Keratinocyte (primary cell): ENCODE measurements around the gene WDR19. TPM values are rescaled to one million over a fixed set of nuclear protein-coding genes. Genes with fewer than 3 reads are reported as not detected.

ENCODE experiments used
- DNase-seq: peaks from one replicate; pipeline ENCODE4 v3.0.0-alpha.2; 2011; ENCODE audit warnings: low read depth, missing footprints, low spot score
- FAIRE-seq: peaks from 2 replicates; lab custom pipeline; 2011; peaks lifted over from hg19 to GRCh38; lab: Jason Lieb, UNC
- H2AFZ ChIP-seq: 2 replicates; pipeline ENCODE4 v1.6.0; 2012; ENCODE audit warnings: low read length, control low read depth, inconsistent platforms; ENCODE audit not compliant: control insufficient read depth
- H3K27ac ChIP-seq: 2 replicates; pipeline ENCODE4 v1.5.1; 2011; ENCODE audit warnings: low read length; ENCODE audit not compliant: control insufficient read depth, insufficient read depth
- H3K27me3 ChIP-seq: 3 replicates; pipeline ENCODE4 v1.6.0; 2011; ENCODE audit warnings: low read length; ENCODE audit not compliant: control insufficient read depth, insufficient read depth; ENCODE audit errors: extremely low read depth
- H3K36me3 ChIP-seq, 2 experiments: 2 replicates in 1 of 2; 3 replicates in 1 of 2; pipeline ENCODE4 v1.5.1; 2011; ENCODE audit warnings: low read length in 2 of 2, mild to moderate bottlenecking in 1 of 2; ENCODE audit not compliant: control insufficient read depth in 2 of 2, insufficient read depth in 2 of 2; ENCODE audit errors: extremely low read depth in 1 of 2
- H3K4me1 ChIP-seq: 3 replicates; pipeline ENCODE4 v1.5.1; 2011; ENCODE audit warnings: low read length; ENCODE audit not compliant: control insufficient read depth, insufficient read depth; ENCODE audit errors: extremely low read depth
- H3K4me2 ChIP-seq: 3 replicates; pipeline ENCODE4 v1.6.0; 2011; ENCODE audit warnings: low read depth, low read length; ENCODE audit not compliant: control insufficient read depth, insufficient read depth; ENCODE audit errors: extremely low read depth
- H3K4me3 ChIP-seq, 3 experiments: fragments of 200-600 bp in 1 of 3; sonication (generic) in 1 of 3; 2 replicates in 2 of 3; 3 replicates in 1 of 3; pipeline ENCODE4 v1.5.1; 2011 to 2016; ENCODE audit warnings: low read length in 3 of 3, mild to moderate bottlenecking in 3 of 3, control low read depth in 2 of 3, inconsistent platforms in 1 of 3, low read depth in 1 of 3, mixed read lengths in 1 of 3, mixed run types in 1 of 3, moderate library complexity in 1 of 3; ENCODE audit not compliant: control insufficient read depth in 2 of 3, insufficient read depth in 2 of 3; ENCODE audit errors: extremely low read depth in 1 of 3
- H3K79me2 ChIP-seq: 2 replicates; pipeline ENCODE4 v1.6.0; 2012; ENCODE audit warnings: low read length; ENCODE audit not compliant: control insufficient read depth, insufficient read depth
- H3K9ac ChIP-seq: 3 replicates; pipeline ENCODE4 v1.6.0; 2011; ENCODE audit warnings: low read length; ENCODE audit not compliant: control insufficient read depth, insufficient read depth; ENCODE audit errors: extremely low read depth
- H3K9me1 ChIP-seq: 3 replicates; pipeline ENCODE4 v1.6.0; 2011; ENCODE audit warnings: low read length; ENCODE audit not compliant: control insufficient read depth, insufficient read depth; ENCODE audit errors: extremely low read depth
- H3K9me3 ChIP-seq: 2 replicates; pipeline ENCODE4 v1.5.1; 2012; ENCODE audit warnings: low read depth, low read length; ENCODE audit not compliant: control insufficient read depth
- H4K20me1 ChIP-seq: 3 replicates; pipeline ENCODE4 v1.6.0; 2011; ENCODE audit warnings: low read length; ENCODE audit not compliant: control insufficient read depth, insufficient read depth; ENCODE audit errors: extremely low read depth
- CTCF ChIP-seq, 3 experiments: IDR thresholded peaks in 1 of 3; conservative IDR thresholded peaks in 1 of 3; optimal IDR thresholded peaks in 1 of 3; 2 replicates in 2 of 3; 3 replicates in 1 of 3; pipeline versions ENCODE3 to v1.5.1; 2011; ENCODE audit warnings: low read length in 3 of 3, mild to moderate bottlenecking in 3 of 3, moderate library complexity in 2 of 3, control low read depth in 1 of 3, inconsistent platforms in 1 of 3; ENCODE audit not compliant: insufficient read depth in 2 of 3; ENCODE audit errors: extremely low read depth in 1 of 3
- EZH2 ChIP-seq: IDR thresholded peaks from one replicate; pipeline ENCODE4 v1.6.1; 2012; ENCODE audit warnings: inconsistent platforms, mild to moderate bottlenecking, low read length, moderate library complexity
- dilution Hi-C: fragments of 300-500 bp; cut with MboI; formaldehyde crosslinking; loops from one replicate; pipeline ENCODE4 v1.7.0; 2020; ENCODE audit warnings: low sequenced_read_pairs; ENCODE audit not compliant: extremely low pct_ligation_motif_present
- polyA plus RNA-seq, 5 experiments: library from polyadenylated mRNA; depleted of rRNA in 3 of 5; stranded (reverse) in 3 of 5; stranded (forward) in 1 of 5; unstranded in 1 of 5; fragments of >200 nt; gene quantifications; 1 replicate in 1 of 5; 2 replicates in 3 of 5; 3 replicates in 1 of 5; pipeline versions ENCODE4 v1.2.1 to v1.2.3, GENCODE V29; 2011 to 2012; ENCODE audit warnings: missing spikeins in 2 of 5, low read depth in 1 of 5, low replicate concordance in 1 of 5

WDR19 gene
- polyA plus RNA-seq, 1 donor (not counting 4 experiments of a cell fraction or from before 2014, with no cell fraction given), result 25.3 TPM

DNA sequence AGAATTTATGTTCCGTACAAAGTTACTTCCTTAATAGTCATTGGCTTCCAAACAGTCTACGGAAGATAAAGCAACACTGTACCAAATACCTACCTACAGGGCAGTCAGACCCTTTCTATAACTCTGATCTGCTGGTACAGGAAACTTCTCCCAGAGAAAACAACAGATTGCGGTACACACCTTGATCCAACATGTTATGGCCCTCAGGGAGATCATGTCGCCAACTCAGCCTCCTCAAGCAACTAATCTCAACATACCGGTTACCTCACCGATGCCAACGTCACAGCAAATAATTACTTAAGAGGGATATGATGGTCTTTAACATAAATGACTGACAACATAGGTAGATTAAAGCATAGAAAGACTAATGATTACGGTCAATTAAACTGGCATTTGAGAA is 113.5 kb downstream of the WDR19 start:
- no peak overlapping the region for H2AFZ ChIP-seq
- no peaks in the 10 kb centered on the region for H3K79me2 ChIP-seq
- H3K9ac ChIP-seq, result no peak overlapping the region
- H3K36me3 ChIP-seq, result peaks cover 6 to 23% of the 10 kb centered on the region in 2 experiments
- TF ChIP-seq EZH2 (no peak), CTCF (optimal IDR thresholded peaks at IDR 0.05 in 1 of 3, IDR thresholded peaks at IDR 0.05 in 1 of 3, conservative IDR thresholded peaks at IDR 0.05 in 1 of 3; ENCODE audit: extremely low read depth in 1 of 3, insufficient read depth in 2 of 3, low read length in 3 of 3) (no peak)
- H3K4me3 ChIP-seq, result no peak overlapping the region
- no peaks in the 10 kb centered on the region for H3K9me1 ChIP-seq
- H3K27ac ChIP-seq, result no peak overlapping the region
- DNase-seq (peak; percentile 21), FAIRE-seq (peak; percentile 77)
- no peaks in the 10 kb centered on the region for H3K4me1 ChIP-seq
- H3K4me2 ChIP-seq, result no peak overlapping the region
- no peaks in the 10 kb centered on the region for H4K20me1 ChIP-seq
- dilution Hi-C loops, result no loop called here
- H3K27me3 ChIP-seq, result no peaks in the 10 kb centered on the region
- no peaks in the 10 kb centered on the region for H3K9me3 ChIP-seq

- no peak for TF ChIP-seq EZH2
- no peak for TF ChIP-seq CTCF (optimal IDR thresholded peaks at IDR 0.05 in 1 of 3, IDR thresholded peaks at IDR 0.05 in 1 of 3, conservative IDR thresholded peaks at IDR 0.05 in 1 of 3; ENCODE audit: extremely low read depth in 1 of 3, insufficient read depth in 2 of 3, low read length in 3 of 3)
Measured at GRCh38 chr4:39302901-39303300, 120.6 kb downstream of the WDR19 start.

More at GRCh38 chr4:39302901-39303300, 120.6 kb downstream of the WDR19 start:
- dilution Hi-C loops, result no loop called here
- H4K20me1 ChIP-seq, result no peaks in the 10 kb centered on the region
- H3K27me3 ChIP-seq, result no peaks in the 10 kb centered on the region
- FAIRE-seq (no peak), DNase-seq (no peak)
- no peaks in the 10 kb centered on the region for H3K4me1 ChIP-seq
- no peak overlapping the region for H3K4me3 ChIP-seq
- peaks cover 8 to 34% of the 10 kb centered on the region in 2 experiments for H3K36me3 ChIP-seq
- H3K9ac ChIP-seq, result no peak overlapping the region
- no peak overlapping the region for H3K27ac ChIP-seq
- no peaks in the 10 kb centered on the region for H3K9me1 ChIP-seq
- no peaks in the 10 kb centered on the region for H3K9me3 ChIP-seq
- H3K79me2 ChIP-seq, result no peaks in the 10 kb centered on the region
- no peak overlapping the region for H2AFZ ChIP-seq
- H3K4me2 ChIP-seq, result no peak overlapping the region
